Measurements from ENCODE around the gene FOXF2.
"Not testable (repeated sequence)": the region's sequence is repeated elsewhere in the genome, so short reads cannot be mapped to it uniquely, and the experiment has no call there.

FOXF2 gene

DNA sequence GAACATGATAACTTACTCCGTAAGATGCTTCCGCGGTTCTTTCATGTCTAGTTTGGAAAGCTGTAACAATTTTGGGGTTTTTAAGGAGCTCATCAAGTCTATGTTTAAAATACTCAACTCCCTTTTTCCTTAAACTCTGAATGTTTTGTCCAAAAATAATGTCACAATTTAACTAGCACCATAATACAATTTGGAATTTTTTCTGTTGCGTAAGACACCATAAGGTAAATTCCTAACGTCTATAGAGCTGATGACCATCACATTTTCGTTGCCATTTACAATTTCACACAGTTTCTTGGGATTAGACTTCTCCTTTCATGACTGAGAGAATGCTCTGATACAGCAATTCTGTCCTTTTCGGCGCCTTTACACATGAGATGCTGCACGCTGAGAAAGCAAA is 26.7 kb upstream of the FOXF2 start:
- DNase-seq (ENCODE audit: low read depth, low spot score), result no peak
- Histone ChIP-seq H3K9me3 (ENCODE audit: insufficient read depth, low read length) (no peaks in the 10 kb centered on the region), H3K4me1 (ENCODE audit: insufficient read depth, insufficient read length) (no peaks in the 10 kb centered on the region), H3K4me3 (ENCODE audit: insufficient read length, low read depth) (no peak overlapping the region), H3K36me3 (ENCODE audit: insufficient read depth, insufficient read length, low read length) (no peaks in the 10 kb centered on the region), H3K27me3 (ENCODE audit: insufficient read depth, insufficient read length) (peaks cover 3% of the 10 kb centered on the region), H3K9ac (ENCODE audit: insufficient read length, low read depth) (no peak overlapping the region)
- no peak for TF ChIP-seq YY1 (IDR thresholded peaks at IDR 0.05; ENCODE audit: insufficient read depth, insufficient read length)
- no peak for TF ChIP-seq ZNF274 (IDR thresholded peaks at IDR 0.05; ENCODE audit: low read depth, low read length)
- no peak for TF ChIP-seq SUZ12 (IDR thresholded peaks at IDR 0.05; ENCODE audit: extremely low read depth, insufficient read depth, insufficient read length)

DNA sequence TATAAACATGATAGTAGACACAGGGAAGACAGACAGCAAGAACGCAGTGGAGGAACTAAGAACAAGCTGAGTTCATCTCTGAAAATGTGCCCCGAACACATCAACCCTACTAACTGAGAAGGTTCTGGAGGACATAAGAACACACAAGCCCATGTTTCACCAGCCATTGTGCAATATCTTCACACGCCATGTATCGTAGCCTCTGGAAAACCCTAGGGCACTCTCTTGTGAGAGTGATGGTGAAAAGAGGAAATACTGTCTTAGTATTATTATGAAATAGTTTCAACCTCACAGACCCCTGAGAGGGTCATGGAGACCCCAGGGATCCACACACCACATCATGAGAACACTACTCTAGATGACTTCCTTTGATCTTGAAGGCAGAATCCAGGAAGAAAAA is 26.1 kb upstream of the FOXF2 start:
- DNase-seq (ENCODE audit: low read depth, low spot score), result no peak
- H3K4me1 ChIP-seq (ENCODE audit: insufficient read depth, insufficient read length), result no peaks in the 10 kb centered on the region
- no peaks in the 10 kb centered on the region for H3K36me3 ChIP-seq (ENCODE audit: insufficient read depth, insufficient read length, low read length)
- peaks cover 3% of the 10 kb centered on the region for H3K27me3 ChIP-seq (ENCODE audit: insufficient read depth, insufficient read length)
- no peak overlapping the region for H3K9ac ChIP-seq (ENCODE audit: insufficient read length, low read depth)
- H3K9me3 ChIP-seq (ENCODE audit: insufficient read depth, low read length), result no peaks in the 10 kb centered on the region
- H3K4me3 ChIP-seq (ENCODE audit: insufficient read length, low read depth), result no peak overlapping the region
- no peak for TF ChIP-seq ZNF274 (IDR thresholded peaks at IDR 0.05; ENCODE audit: low read depth, low read length)
- no peak for TF ChIP-seq YY1 (IDR thresholded peaks at IDR 0.05; ENCODE audit: insufficient read depth, insufficient read length)
- TF ChIP-seq SUZ12 (IDR thresholded peaks at IDR 0.05; ENCODE audit: extremely low read depth, insufficient read depth, insufficient read length), result no peak

DNA sequence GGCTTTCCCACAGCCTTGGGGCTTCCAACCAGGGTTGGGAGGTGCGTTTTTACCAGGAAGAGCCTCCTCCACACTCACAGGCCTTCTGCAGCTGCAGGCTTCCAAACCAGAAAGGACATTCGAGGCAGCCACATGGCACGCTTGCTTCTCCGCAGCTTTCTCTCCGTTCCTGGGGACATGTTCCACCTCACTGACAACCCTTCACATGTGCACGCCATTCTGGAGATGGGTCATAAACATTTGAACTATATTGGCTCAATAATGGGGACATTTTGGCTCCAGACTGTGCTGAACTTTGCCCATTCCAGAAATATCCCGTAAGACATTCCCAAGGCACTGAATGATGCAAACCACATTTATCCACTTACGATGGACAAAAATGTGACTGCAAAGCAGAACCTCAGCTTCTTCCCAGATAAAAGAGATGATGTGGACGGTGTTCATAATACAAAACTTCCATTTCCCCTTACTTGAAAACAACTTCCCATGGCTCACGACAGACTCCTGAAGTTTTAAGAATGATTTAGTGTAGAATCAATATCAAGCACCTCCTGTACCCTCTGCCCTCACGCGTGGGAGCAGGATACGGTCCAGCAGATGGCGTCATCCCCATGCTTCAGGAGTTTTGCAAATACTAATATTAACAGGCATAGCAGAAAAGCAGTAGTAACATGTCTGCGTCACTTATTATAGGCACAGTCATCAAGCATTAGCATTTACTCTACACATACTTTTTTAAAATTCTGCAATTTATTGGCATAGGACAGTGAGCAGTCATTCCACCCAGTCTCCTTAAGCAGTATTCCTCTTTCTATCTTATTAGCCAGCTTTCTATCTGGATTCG is 25.4 kb upstream of the FOXF2 start:
- Histone ChIP-seq H3K9ac (ENCODE audit: insufficient read length, low read depth) (no peak overlapping the region), H3K27me3 (ENCODE audit: insufficient read depth, insufficient read length) (peaks cover 3% of the 10 kb centered on the region), H3K4me3 (ENCODE audit: insufficient read length, low read depth) (no peak overlapping the region), H3K4me1 (ENCODE audit: insufficient read depth, insufficient read length) (no peaks in the 10 kb centered on the region), H3K36me3 (ENCODE audit: insufficient read depth, insufficient read length, low read length) (no peaks in the 10 kb centered on the region), H3K9me3 (ENCODE audit: insufficient read depth, low read length) (no peaks in the 10 kb centered on the region)
- no peak for DNase-seq (ENCODE audit: low read depth, low spot score)
- TF ChIP-seq YY1 (IDR thresholded peaks at IDR 0.05; ENCODE audit: insufficient read depth, insufficient read length) (no peak), SUZ12 (IDR thresholded peaks at IDR 0.05; ENCODE audit: extremely low read depth, insufficient read depth, insufficient read length) (no peak), ZNF274 (IDR thresholded peaks at IDR 0.05; ENCODE audit: low read depth, low read length) (no peak)

DNA sequence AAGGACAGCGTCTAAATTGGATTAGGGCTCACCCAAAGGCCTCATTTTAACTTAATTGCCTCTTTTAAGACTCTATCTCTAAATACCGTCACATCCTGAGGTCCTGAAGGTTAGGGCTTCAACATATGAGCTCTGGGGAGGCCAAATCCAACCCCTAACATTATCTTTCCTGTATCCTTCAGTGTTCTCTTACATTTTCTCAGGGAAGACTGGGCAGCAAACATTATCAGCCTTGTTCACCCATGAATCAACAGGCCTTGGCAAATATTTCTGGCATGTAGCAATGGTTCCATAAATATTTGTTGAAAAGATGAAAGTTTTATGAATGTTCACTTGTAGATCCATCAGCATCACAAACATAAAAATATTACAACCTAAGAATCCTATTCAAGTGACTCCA is 24.6 kb upstream of the FOXF2 start:
- TF ChIP-seq ZNF274 (IDR thresholded peaks at IDR 0.05; ENCODE audit: low read depth, low read length) (no peak), SUZ12 (IDR thresholded peaks at IDR 0.05; ENCODE audit: extremely low read depth, insufficient read depth, insufficient read length) (no peak), YY1 (IDR thresholded peaks at IDR 0.05; ENCODE audit: insufficient read depth, insufficient read length) (no peak)
- H3K9ac ChIP-seq (ENCODE audit: insufficient read length, low read depth), result no peak overlapping the region

DNA sequence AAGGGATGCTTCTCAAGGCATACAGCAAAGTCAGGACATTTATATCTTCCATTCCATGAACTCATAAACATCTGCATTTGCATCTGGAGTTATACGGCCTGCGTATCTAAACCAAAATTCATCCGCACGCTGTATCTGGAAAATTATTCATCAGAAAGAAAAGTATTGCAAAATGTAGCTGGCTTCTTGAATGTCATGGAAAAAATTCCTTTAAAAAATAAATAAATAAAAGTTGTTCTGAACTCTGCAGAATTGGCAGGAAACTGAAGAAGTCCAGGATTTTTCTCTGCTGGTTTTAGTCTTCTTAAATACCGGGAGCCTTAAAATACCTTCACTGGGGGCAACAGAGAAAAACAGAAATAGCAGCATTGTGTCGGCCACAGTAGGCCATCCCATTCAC is 23.7 kb upstream of the FOXF2 start:
- no peak overlapping the region for H3K9ac ChIP-seq (ENCODE audit: insufficient read length, low read depth)
- H3K4me3 ChIP-seq (ENCODE audit: insufficient read length, low read depth), result no peak overlapping the region
- no peak for DNase-seq (ENCODE audit: low read depth, low spot score)
- peaks cover 3% of the 10 kb centered on the region for H3K27me3 ChIP-seq (ENCODE audit: insufficient read depth, insufficient read length)
- no peaks in the 10 kb centered on the region for H3K4me1 ChIP-seq (ENCODE audit: insufficient read depth, insufficient read length)
- 0 out of 2 replicates have a peak, but pooled peaks cover 5% of the 10 kb centered on the region for H3K9me3 ChIP-seq (ENCODE audit: insufficient read depth, low read length)
- no peaks in the 10 kb centered on the region for H3K36me3 ChIP-seq (ENCODE audit: insufficient read depth, insufficient read length, low read length)
- TF ChIP-seq SUZ12 (IDR thresholded peaks at IDR 0.05; ENCODE audit: extremely low read depth, insufficient read depth, insufficient read length) (no peak), ZNF274 (IDR thresholded peaks at IDR 0.05; ENCODE audit: low read depth, low read length) (no peak), YY1 (IDR thresholded peaks at IDR 0.05; ENCODE audit: insufficient read depth, insufficient read length) (no peak)

More for the DNA sequence above, 24.6 kb upstream of the FOXF2 start:
- Histone ChIP-seq H3K4me1 (ENCODE audit: insufficient read depth, insufficient read length) (no peaks in the 10 kb centered on the region), H3K4me3 (ENCODE audit: insufficient read length, low read depth) (no peak overlapping the region), H3K27me3 (ENCODE audit: insufficient read depth, insufficient read length) (peaks cover 3% of the 10 kb centered on the region), H3K36me3 (ENCODE audit: insufficient read depth, insufficient read length, low read length) (no peaks in the 10 kb centered on the region), H3K9me3 (ENCODE audit: insufficient read depth, low read length) (no peaks in the 10 kb centered on the region)
- no peak for DNase-seq (ENCODE audit: low read depth, low spot score)

DNA sequence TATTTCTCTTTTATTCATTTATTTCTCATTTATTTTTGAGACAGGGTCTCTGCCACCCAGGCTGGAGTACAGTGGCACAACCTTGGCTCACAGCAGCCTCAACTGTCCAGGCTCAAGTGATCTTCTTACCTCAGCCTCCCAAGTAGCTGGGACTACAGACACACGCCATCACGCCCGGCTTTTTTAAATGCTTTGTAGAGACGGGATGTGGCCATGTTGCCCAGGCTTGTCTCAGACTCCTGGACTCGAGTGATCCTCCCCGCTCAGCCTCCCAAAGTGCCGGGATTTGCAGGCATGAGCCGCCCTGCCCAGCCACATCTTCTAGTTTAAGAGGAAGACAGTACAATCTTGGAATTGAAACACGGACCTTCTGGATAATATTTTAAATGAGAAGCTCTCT is 21.6 kb upstream of the FOXF2 start:
- H3K9me3 ChIP-seq (ENCODE audit: insufficient read depth, low read length), result 0 out of 2 replicates have a peak, but pooled peaks cover 5% of the 10 kb centered on the region
- no peak overlapping the region for H3K9ac ChIP-seq (ENCODE audit: insufficient read length, low read depth)
- H3K4me3 ChIP-seq (ENCODE audit: insufficient read length, low read depth), result no peak overlapping the region
- no peak for DNase-seq (ENCODE audit: low read depth, low spot score)
- TF ChIP-seq ZNF274 (IDR thresholded peaks at IDR 0.05; ENCODE audit: low read depth, low read length) (no peak), YY1 (IDR thresholded peaks at IDR 0.05; ENCODE audit: insufficient read depth, insufficient read length) (no peak), SUZ12 (IDR thresholded peaks at IDR 0.05; ENCODE audit: extremely low read depth, insufficient read depth, insufficient read length) (no peak)
- no peaks in the 10 kb centered on the region for H3K4me1 ChIP-seq (ENCODE audit: insufficient read depth, insufficient read length)
- no peaks in the 10 kb centered on the region for H3K36me3 ChIP-seq (ENCODE audit: insufficient read depth, insufficient read length, low read length)
- H3K27me3 ChIP-seq (ENCODE audit: insufficient read depth, insufficient read length), result peaks cover 3% of the 10 kb centered on the region

DNA sequence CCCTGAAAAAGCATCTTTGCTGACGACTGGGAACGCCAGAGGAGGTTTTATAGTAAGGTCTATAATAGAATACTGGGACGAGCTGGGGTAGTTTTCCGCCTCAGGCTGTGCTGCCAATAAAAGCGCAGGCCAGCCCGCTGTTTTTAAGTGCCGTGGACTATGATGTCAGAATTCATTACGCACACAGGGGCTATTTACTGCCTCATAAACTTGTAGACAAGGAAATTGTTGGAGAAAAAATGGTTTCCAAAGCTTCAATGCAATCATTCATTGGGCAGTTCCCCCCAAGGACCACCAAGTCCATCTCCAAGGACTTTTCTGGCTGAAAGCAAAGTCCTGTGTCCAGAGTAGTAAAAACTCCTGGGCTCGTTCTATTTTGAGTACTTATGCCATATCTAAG is 20.4 kb upstream of the FOXF2 start:
- H3K27me3 ChIP-seq (ENCODE audit: insufficient read depth, insufficient read length), result peaks cover 3% of the 10 kb centered on the region
- no peaks in the 10 kb centered on the region for H3K4me1 ChIP-seq (ENCODE audit: insufficient read depth, insufficient read length)
- 0 out of 2 replicates have a peak, but pooled peaks cover 5% of the 10 kb centered on the region for H3K9me3 ChIP-seq (ENCODE audit: insufficient read depth, low read length)
- no peaks in the 10 kb centered on the region for H3K36me3 ChIP-seq (ENCODE audit: insufficient read depth, insufficient read length, low read length)
- TF ChIP-seq SUZ12 (IDR thresholded peaks at IDR 0.05; ENCODE audit: extremely low read depth, insufficient read depth, insufficient read length), result no peak
- TF ChIP-seq YY1 (IDR thresholded peaks at IDR 0.05; ENCODE audit: insufficient read depth, insufficient read length), result no peak
- TF ChIP-seq ZNF274 (IDR thresholded peaks at IDR 0.05; ENCODE audit: low read depth, low read length), result no peak
- no peak for DNase-seq (ENCODE audit: low read depth, low spot score)
- H3K4me3 ChIP-seq (ENCODE audit: insufficient read length, low read depth), result no peak overlapping the region
- no peak overlapping the region for H3K9ac ChIP-seq (ENCODE audit: insufficient read length, low read depth)

DNA sequence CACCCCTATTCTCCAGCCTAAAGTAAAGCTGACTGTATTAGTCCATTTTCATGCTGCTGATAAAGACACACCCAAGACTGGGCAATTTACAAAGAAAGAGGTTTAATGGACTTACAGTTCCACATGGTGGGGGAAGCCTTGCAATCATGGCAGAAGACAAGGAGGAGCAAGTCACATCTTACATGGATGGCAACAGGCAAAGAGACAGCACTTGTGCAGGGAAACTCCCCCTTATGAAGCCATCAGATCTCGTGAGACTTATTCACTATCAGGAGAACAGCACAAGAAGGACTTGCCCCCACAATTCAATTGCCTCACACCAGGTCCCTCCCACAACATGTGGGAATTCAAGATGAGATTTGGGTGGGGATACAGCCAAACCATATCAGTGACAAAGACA is 19.7 kb upstream of the FOXF2 start:
- not testable (repeated sequence) for H3K36me3 ChIP-seq (ENCODE audit: insufficient read depth, insufficient read length, low read length); H3K9ac ChIP-seq (ENCODE audit: insufficient read length, low read depth); H3K4me3 ChIP-seq (ENCODE audit: insufficient read length, low read depth); DNase-seq (ENCODE audit: low read depth, low spot score); H3K27me3 ChIP-seq (ENCODE audit: insufficient read depth, insufficient read length); H3K9me3 ChIP-seq (ENCODE audit: insufficient read depth, low read length); H3K4me1 ChIP-seq (ENCODE audit: insufficient read depth, insufficient read length)

Measured in NT2/D1 (cell line).